Measurements from ENCODE around the gene AADAC.
"Not testable (repeated sequence)": the region's sequence is repeated elsewhere in the genome, so short reads cannot be mapped to it uniquely, and the experiment has no call there.

Gene AADAC

DNA sequence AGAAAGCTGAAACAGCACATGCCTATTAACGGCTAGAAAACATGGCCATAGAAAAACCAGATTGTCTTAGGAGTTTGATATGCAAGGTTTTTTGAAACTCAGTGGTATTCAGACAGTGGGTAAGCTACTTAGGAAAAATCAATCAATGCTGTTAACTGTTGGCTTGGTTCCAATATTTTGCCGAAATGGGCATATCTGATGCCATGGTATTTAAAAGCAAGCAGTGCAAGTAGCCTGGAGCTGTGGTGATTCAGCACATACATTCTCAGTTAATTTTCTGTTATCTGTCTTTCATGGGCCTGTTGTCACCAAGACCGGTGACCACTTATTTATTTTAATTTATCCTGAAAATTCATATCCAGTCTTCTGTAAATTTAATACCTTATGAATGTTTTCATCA, 42.2 kb downstream of the AADAC start:
- DNase-seq (ENCODE audit: low read depth): no peak

GRCh38 chr3:151856641-151857040, 42.7 kb downstream of the AADAC start:
- no peak for DNase-seq (ENCODE audit: low read depth)

DNA sequence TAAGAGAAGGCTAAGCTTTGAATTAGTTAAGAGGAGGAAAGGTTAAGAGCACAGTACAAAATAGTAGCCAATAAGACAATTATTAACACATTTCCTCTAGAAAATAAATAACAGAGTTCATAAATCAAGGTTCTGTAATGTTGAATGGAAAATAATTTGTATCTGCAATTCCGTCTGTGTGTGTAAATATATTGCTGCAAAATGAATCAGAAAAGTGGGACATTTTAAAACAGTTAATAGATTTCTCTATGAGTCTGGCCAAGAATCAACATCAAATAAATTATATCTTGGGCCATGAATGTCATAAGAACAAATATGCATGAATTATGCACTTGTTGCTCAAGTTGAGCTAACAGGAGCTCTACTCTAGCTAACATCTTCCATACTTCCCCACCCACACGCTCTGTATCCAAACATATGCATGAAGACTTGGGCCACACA, 45.3 kb downstream of the AADAC start:
- DNase-seq (ENCODE audit: low read depth): no peak

GRCh38 chr3:151859905-151860304, 46.0 kb downstream of the AADAC start:
- no peak for DNase-seq (ENCODE audit: low read depth)

DNA sequence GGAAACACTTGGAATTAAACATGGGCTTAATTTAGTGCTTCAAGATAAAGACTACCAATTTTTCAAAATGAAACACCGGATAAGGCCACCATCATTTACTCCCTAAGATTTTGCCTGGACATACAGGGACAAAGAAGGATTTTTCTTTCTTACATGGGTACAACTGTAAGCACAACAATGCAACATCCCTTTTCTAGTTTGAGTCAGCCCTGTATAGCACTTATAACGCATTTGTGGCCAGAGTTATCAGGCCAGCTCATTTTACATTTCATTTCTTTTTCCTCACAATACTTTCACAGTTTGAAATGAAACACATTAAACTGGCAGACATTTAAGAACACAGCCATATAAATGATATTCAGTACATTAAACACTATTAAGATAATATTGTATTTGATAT, 49.7 kb downstream of the AADAC start:
- no peak for DNase-seq (ENCODE audit: low read depth)

- peak; percentile 68 for DNase-seq (ENCODE audit: low read depth)
Measured at GRCh38 chr3:151864423-151865101, 50.6 kb downstream of the AADAC start.

DNA sequence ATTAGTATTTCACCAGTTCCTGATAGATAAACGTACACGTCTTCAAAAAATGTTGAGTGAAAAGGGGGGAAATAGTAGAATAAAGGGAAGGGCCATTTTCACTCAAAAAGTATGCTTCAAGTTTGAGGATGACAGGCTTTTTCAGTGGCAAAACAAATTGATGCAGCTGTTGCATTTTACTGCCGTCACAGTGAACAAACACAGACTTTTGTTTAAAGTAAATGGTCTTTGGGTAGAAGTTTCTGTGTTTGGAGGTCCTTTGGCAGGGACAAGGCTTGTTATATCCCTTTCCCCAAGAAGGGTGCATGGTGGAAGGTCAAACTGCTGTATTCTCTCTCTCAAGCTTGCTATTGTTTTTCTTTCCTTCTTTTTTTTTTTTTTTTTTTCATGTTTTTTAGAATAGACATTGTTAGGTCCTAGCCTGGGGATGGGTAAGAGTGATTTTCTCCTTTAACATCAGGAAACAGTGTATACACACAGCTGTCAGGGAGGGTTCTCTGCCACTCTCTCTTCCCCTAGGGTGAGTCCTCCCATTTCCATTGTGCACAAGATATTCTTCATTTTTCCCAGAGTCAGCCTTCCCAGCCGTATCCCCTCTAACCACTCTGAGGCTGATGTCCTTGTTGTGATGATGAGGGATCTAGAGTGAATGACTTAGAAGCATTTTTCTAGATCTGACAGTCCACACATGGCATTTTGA, 52.9 kb downstream of the AADAC start:
- no peak for DNase-seq (ENCODE audit: low read depth)

DNA sequence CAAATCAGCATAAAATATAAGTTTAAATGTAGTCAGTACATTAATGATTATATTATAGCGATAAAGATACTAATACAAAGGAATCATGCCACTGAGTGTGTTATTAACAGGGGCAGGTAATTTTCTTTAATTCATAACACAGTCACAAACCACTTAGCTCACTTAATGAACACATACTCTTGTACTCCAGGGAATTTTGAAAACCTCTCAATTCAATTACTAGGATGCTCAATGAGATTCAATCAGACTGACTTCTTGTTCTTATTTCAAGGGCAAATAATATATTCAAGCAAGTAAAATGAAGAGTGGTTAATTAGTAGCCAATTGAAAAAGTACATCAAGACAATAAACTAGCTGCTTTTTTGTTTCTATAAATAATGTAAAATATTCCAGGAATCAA, 53.8 kb downstream of the AADAC start:
- DNase-seq (ENCODE audit: low read depth): no peak

DNA sequence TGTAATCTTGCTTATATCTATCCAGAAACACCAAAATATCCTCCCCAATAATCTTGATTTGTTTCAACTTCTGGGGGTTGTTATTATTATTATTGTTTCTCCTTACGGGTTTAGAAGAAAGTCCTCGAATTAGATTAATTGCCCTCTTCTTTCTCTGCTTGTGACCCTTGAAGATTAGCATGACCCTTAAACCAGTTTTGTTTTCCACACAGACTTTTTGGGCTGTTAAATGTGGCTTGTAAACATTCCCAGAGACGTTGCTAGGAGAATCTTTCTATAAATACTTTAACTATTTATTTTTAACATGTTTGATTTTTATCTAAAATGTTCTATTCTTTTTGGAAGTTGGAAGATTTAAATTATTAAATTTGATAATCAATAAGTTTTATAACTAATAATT, 55.3 kb downstream of the AADAC start:
- no peak for DNase-seq (ENCODE audit: low read depth)

GRCh38 chr3:151871639-151872468, 57.9 kb downstream of the AADAC start:
- no peak for DNase-seq (ENCODE audit: low read depth)

GRCh38 chr3:151873398-151873797, 59.5 kb downstream of the AADAC start, which contains the start of gene SUCNR1:
TSS of gene SUCNR1 (plus strand) at chr3:151873643. CDS start at chr3:151879893, 6,250 bp downstream.
- no peak for DNase-seq (ENCODE audit: low read depth)

- not testable (repeated sequence) for DNase-seq (ENCODE audit: low read depth)
Measured at GRCh38 chr3:151874079-151874478, 60.2 kb downstream of the AADAC start.

DNA sequence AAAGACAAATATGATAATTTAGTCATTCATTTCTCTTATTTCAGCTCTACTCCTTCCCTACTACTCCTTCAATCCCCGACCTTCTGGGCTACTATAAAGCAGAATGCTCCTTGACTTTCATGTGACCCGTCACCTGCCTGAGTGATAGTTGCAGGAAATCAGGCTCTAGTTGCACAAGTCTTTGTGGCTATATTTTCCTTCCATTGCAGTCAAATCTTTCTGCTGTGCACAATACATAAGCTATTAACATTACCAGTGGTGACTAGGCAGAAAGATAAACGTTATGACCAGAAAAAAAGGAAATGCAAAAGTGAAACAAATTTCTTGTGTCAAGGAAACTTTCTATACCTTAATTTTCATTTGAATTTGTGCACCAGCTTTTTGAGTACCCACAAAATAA, 61.8 kb downstream of the AADAC start:
- DNase-seq (ENCODE audit: low read depth): no peak

DNA sequence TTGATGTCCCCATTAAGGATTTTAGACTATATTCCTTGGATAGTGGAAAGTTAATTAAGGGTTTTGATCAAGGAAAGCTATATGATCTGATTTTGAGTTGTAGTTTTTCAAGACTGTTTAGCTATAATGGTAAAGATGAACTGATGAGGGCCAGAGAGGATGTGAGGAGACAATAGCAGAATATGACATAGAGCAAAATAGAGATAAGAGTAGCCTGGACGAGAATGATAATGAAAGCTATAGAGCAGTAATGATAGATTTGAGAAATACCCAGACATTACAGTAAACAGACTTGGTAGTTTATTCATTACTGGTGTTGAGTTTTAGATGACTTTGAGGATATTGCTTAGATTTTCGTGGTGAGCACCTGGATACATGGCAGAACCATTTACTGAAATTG, 63.4 kb downstream of the AADAC start:
- DNase-seq (ENCODE audit: low read depth): no peak
